BJ (cell line): ENCODE data around the gene DUSP28. TPM values are rescaled to one million over a fixed set of nuclear protein-coding genes. Genes with fewer than 3 reads are reported as not detected.

Source experiments
- CTCF ChIA-PET: fragments of 350-600 bp; formaldehyde crosslinking; extraction: SDS; loops from one replicate; lab custom pipeline; 2021; ENCODE audit warnings: antibody characterized with exemption, inconsistent platforms; lab: Yijun Ruan, JAX
- POLR2A ChIA-PET: fragments of 300-600 bp; sonication (Branson Sonifier 250); formaldehyde crosslinking; extraction: SDS; loops from one replicate; lab custom pipeline; 2021; ENCODE audit warnings: antibody characterized with exemption; lab: Charles Lee
- DNase-seq: peaks from one replicate; pipeline ENCODE4 v3.0.0-alpha.2; 2011; ENCODE audit warnings: low read depth
- H3K27me3 ChIP-seq: 2 replicates; pipeline ENCODE4 v1.6.0; 2011; ENCODE audit warnings: low read length; ENCODE audit not compliant: control insufficient read depth, insufficient read depth
- H3K36me3 ChIP-seq: 2 replicates; pipeline ENCODE4 v1.5.1; 2011; ENCODE audit warnings: low read length; ENCODE audit not compliant: control insufficient read depth, insufficient read depth
- H3K4me3 ChIP-seq: 2 replicates; pipeline ENCODE4 v1.5.1; 2011; ENCODE audit warnings: low read depth, mild to moderate bottlenecking, control low read depth, low read length
- polyA plus RNA-seq: library from polyadenylated mRNA; depleted of rRNA; stranded (reverse); fragments of >200 nt; gene quantifications from 2 replicates; pipeline ENCODE4 v1.2.3, GENCODE V29; 2011
- TF ChIP-seq, protein P1 (sequence below): IDR thresholded peaks from 2 replicates; pipeline ENCODE4 v1.5.1; 2011; ENCODE audit warnings: low read depth, mild to moderate bottlenecking, control low read depth, inconsistent platforms, low read length, moderate library complexity; ENCODE audit not compliant: insufficient read depth

The DUSP28 gene
- polyA plus RNA-seq, 1 experiment: 3.1 TPM

DNA sequence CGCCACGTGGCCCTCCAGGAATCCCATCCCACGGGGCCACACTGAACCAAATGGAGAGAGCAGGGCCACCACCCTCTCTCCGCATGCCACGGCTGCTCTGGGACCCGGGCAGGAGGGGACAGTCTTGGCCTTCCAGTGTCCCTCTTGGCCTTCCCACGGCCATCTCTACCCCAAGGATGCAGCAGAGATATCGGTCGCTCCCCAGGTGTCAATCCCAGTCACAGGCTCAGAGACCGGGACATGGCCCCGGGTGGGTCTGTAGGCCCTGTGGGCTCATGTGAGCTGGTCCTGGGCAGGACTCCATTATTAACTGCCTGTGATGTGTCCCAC, 41.6 kb downstream of the DUSP28 start:
- ChIA-PET POLR2A (no interaction called here), CTCF (interaction anchor here (1.1 kb wide), 1 partner anchor 8 kb away, joined by 3 read pairs; no protein-coding TSS in a partner anchor)
- H3K27me3 ChIP-seq: no peaks in the 10 kb centered on the region
- H3K4me3 ChIP-seq: no peak overlapping the region
- H3K36me3 ChIP-seq: peaks cover 6% of the 10 kb centered on the region
- DNase-seq: no peak
- TF ChIP-seq, protein P1, sequence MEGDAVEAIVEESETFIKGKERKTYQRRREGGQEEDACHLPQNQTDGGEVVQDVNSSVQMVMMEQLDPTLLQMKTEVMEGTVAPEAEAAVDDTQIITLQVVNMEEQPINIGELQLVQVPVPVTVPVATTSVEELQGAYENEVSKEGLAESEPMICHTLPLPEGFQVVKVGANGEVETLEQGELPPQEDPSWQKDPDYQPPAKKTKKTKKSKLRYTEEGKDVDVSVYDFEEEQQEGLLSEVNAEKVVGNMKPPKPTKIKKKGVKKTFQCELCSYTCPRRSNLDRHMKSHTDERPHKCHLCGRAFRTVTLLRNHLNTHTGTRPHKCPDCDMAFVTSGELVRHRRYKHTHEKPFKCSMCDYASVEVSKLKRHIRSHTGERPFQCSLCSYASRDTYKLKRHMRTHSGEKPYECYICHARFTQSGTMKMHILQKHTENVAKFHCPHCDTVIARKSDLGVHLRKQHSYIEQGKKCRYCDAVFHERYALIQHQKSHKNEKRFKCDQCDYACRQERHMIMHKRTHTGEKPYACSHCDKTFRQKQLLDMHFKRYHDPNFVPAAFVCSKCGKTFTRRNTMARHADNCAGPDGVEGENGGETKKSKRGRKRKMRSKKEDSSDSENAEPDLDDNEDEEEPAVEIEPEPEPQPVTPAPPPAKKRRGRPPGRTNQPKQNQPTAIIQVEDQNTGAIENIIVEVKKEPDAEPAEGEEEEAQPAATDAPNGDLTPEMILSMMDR: no peak

DNA sequence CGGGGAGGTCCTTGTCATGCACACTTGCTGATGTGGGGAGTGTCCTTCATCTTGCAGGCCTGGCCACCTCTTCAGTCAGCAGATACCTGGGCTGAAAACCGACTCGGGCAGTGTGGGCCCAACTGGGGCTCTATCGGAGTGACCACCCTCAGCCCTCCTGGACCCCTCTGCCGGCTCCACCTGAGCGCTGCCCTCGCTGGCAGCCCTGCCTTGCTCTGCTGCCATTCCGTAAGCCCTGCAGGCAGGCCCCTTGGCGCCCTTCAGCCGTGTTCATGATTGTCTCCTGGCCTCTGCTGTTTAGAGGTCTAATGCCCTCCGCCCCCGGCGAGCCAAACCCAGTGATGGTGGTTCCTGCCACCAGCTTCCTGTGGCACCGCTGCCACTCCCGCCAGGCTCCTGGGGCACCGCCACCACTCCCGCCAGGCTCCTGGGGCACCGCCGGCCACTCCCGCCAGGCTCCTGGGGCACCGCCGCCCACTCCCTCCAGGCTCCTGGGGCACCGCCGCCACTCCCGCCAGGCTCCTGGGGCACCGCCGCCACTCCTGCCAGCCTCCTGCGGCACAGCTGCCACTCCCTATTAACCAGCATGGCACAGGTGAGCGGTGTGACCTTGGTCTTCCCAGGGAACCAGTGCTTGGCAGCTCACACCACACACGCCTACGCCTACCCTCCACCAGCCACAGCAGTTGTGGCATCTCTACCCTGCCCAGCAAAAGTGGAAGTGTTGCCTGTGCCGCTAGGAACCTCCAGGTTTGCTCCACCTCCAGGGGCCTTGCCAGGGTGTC, 42.3 kb downstream of the DUSP28 start:
- no peak for DNase-seq
- Histone ChIP-seq H3K4me3 (no peak overlapping the region), H3K36me3 (peaks cover 6% of the 10 kb centered on the region), H3K27me3 (no peaks in the 10 kb centered on the region)
- ChIA-PET CTCF (interaction anchor here (1.1 kb wide), 1 partner anchor 9 kb away, joined by 3 read pairs; no protein-coding TSS in a partner anchor), POLR2A (no interaction called here)
- TF ChIP-seq, protein P1: no peak

DNA sequence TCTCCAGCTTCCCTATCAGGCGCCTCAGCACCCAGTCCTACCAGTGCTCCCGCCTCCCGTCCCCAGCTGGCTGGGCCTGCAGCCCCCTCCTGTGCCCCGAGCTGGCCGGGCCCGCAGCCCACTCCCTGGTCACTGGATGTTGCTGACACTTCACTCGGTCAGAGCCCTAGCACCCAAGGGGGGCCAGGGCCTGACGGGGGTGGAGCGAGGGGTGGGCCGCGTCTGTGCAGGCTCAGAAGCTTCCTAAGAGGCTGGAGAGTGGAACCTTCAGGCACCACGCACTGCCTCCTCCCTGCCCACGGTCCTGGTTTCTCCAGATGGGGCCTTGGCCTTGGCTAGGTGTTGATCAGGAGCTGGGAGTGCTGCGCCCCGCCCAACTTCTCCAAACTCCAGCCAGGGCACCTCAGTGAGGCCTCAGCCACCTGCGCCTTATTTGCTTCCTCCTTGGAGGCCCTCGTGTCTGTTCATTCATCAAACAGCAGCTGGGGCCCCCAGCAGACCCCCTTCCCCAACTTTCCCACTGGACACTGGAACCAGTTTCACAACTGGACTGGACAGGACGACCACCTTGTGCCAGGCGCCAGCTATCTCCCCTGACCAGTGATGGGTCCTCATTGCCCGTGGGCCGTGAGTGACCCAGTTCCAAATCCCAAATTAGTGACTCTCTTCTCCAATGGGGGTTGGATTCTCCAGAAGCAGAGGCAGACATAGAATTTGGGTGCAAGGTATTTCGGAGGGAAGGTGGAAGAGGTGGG, 43.1 kb downstream of the DUSP28 start:
- DNase-seq: no peak
- Histone ChIP-seq H3K27me3 (no peaks in the 10 kb centered on the region), H3K36me3 (no peaks in the 10 kb centered on the region; the same call in 1 of the 2 replicates), H3K4me3 (no peak overlapping the region)
- POLR2A ChIA-PET: no interaction called here
- CTCF ChIA-PET: interaction anchor here (1.1 to 1.5 kb wide), 3 partner anchors 10 to 237 kb away, joined by 3 to 7 read pairs (median 4); no protein-coding TSS in a partner anchor
- TF ChIP-seq, protein P1: no peak

DNA sequence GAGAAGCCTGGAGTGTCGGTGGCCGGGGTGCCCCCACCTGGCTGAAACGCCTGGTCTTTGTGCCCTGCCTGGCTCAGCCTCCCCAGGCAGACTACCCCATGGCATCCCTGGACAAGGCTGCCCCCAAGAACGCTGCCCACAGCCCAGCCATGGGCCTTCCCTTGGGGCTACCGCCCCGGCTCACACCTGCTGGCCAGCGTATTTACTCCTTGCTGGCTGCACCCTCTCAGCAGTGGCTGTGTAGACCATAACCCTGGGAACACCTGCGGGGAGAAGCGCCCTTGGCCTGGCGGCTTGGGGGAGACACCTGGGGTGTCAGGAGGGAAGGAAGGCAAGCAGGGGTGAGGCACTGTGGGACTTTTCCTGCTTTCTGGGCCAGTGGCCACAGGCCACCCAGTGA, 43.7 kb downstream of the DUSP28 start:
- no peak for DNase-seq

More for the DNA sequence above, 43.7 kb downstream of the DUSP28 start:
- Histone ChIP-seq H3K36me3 (no peaks in the 10 kb centered on the region; the same call in 1 of the 2 replicates), H3K27me3 (no peaks in the 10 kb centered on the region), H3K4me3 (no peak overlapping the region)
- TF ChIP-seq, protein P1: no peak
- ChIA-PET CTCF (interaction anchor here (1.2 to 1.5 kb wide), 2 partner anchors 10 to 236 kb away, joined by 4 to 7 read pairs; no protein-coding TSS in a partner anchor), POLR2A (no interaction called here)
